Measurements from ENCODE around the gene TEKT1. TPM values are rescaled to one million over a fixed set of nuclear protein-coding genes. Genes with fewer than 3 reads are reported as not detected.
"Not testable (repeated sequence)": the region's sequence is repeated elsewhere in the genome, so short reads cannot be mapped to it uniquely, and the experiment has no call there.

TEKT1 gene
- not detected in 2 replicates for total RNA-seq

DNA sequence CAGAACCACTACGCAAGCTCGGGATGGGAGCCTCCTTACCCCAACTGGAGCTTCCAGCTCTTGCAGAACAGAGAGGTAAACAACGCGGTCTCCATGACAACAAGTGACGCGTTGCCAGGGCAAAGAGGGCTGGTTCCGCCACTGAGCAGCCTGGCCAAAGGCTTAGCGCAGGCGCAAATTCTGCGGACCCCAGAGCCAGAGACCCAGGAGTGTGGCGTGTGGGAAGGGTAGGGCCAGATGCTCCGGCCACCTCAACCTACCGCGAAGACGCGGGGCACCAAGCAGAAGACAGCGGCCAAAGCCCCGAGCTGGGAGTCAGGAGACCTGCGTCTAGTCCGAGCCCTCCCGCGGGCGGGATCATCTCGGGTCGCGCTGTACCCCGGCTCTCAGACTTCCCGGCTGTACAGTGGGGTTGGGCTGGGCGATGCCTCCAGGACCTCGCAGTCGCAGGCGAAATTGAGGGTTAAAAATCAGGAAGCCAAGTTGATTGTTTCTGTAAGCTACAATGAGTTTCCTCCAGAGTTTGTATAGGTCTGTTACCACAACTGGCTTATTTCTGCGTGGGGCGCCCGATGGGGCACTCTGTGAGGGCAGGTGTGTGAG, at the start of gene TEKT1:
Gene TEKT1 (minus strand): TSS at position 69 of the 603 bp plus-strand sequence. CDS start 1,353 bp downstream, outside the sequence.
- FAIRE-seq, result no peak
- TF ChIP-seq, protein P1, sequence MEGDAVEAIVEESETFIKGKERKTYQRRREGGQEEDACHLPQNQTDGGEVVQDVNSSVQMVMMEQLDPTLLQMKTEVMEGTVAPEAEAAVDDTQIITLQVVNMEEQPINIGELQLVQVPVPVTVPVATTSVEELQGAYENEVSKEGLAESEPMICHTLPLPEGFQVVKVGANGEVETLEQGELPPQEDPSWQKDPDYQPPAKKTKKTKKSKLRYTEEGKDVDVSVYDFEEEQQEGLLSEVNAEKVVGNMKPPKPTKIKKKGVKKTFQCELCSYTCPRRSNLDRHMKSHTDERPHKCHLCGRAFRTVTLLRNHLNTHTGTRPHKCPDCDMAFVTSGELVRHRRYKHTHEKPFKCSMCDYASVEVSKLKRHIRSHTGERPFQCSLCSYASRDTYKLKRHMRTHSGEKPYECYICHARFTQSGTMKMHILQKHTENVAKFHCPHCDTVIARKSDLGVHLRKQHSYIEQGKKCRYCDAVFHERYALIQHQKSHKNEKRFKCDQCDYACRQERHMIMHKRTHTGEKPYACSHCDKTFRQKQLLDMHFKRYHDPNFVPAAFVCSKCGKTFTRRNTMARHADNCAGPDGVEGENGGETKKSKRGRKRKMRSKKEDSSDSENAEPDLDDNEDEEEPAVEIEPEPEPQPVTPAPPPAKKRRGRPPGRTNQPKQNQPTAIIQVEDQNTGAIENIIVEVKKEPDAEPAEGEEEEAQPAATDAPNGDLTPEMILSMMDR (IDR thresholded peaks at IDR 0.05; ENCODE audit: insufficient read depth, low read length, severe bottlenecking), result no peak
- Histone ChIP-seq H3K36me3 (ENCODE audit: control insufficient read depth, insufficient read depth, low read length) (no peaks in the 10 kb centered on the region), H3K4me3 (ENCODE audit: low read depth, low read length) (peak within 1 kb of the TSS; percentile 38), H3K27me3 (ENCODE audit: control insufficient read depth, insufficient read depth, low read length) (peaks cover 5% of the 10 kb centered on the region)
- peak; percentile 78 for DNase-seq (ENCODE audit: low read depth)

DNA sequence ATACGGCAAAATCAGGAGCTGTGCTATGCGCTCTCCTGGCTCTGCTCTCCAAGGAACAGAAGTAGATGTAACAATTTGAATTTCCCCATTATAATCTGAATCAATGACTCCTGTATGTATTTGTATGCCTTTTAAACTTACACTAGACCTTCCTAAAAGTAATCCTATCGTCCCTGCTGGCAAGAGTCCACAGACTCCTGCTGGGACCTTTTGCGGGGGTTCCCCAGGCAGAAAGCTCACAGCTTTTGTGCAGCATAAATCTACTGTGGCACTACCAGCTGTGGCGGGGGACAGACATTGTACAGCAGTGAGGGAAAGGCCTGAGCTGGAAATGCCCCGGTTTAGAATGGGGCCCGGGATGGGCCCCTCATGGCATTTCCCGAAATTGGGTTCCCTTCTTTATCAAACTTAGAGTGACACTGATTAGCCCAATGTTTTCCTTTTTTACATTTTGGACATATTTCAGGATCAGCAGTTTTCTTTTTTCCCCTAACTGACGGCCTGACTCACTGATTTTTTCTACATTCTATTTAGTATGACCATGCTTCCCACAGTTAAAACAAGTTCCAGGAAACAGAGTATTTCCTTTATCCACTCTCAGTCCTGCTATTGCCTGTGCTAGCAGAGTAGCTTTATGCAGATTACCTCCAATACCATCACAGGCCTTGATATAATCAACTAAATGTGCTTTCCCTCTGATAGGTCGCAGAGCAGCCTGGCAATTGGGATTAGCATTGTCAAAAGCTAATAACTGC, 47.9 kb upstream of the TEKT1 start:
- DNase-seq (ENCODE audit: low read depth), result peak; percentile 17
- not testable (repeated sequence) for FAIRE-seq; H3K4me3 ChIP-seq (ENCODE audit: low read depth, low read length); H3K36me3 ChIP-seq (ENCODE audit: control insufficient read depth, insufficient read depth, low read length); H3K27me3 ChIP-seq (ENCODE audit: control insufficient read depth, insufficient read depth, low read length)

DNA sequence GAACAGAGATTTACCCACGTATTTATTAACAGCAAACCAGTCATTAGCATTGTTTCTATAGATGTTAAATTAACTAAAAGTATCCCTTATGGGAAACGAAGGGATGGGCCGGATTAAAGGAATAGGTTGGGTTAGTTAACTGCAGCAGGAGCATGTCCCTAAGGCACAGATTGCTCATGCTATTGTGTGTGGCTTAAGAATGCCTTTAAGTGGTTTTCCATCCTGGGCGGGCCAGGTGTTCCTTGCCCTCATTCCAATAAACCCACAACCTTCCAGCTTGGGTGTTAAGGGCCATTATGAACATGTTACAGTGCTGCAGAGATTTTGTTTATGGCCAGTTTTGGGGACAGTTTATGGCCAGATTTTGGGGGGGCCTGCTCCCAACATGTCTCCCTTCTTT, 43.7 kb upstream of the TEKT1 start:
- DNase-seq (ENCODE audit: low read depth), result peak; percentile 59
- H3K27me3 ChIP-seq (ENCODE audit: control insufficient read depth, insufficient read depth, low read length); H3K36me3 ChIP-seq (ENCODE audit: control insufficient read depth, insufficient read depth, low read length); H3K4me3 ChIP-seq (ENCODE audit: low read depth, low read length); FAIRE-seq: not testable (repeated sequence)

DNA sequence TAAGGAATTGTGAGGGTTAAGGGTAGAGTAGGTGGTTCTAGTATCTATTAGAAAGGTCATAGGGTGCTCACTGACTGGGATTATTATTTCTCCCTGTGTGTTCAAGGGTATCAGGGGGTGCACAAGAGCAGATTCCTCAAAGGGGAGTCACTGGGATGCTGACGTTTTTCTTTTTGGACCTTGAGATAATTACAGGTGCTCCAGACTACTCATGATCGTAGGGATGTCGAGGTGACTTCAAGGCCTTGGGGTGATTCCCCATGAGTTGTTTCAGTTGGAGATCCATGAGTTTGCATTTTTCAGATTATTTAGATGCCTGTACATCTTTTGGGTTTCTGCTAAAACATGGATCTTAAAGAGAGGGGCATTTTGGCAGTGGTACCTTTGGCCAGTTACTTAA, 41.4 kb upstream of the TEKT1 start:
- TF ChIP-seq, protein P1 (IDR thresholded peaks at IDR 0.05; ENCODE audit: insufficient read depth, low read length, severe bottlenecking), result no peak
- no peak overlapping the region for H3K4me3 ChIP-seq (ENCODE audit: low read depth, low read length)
- no peaks in the 10 kb centered on the region for H3K27me3 ChIP-seq (ENCODE audit: control insufficient read depth, insufficient read depth, low read length)
- peak; percentile 50 for FAIRE-seq
- DNase-seq (ENCODE audit: low read depth), result no peak
- no peaks in the 10 kb centered on the region for H3K36me3 ChIP-seq (ENCODE audit: control insufficient read depth, insufficient read depth, low read length)

DNA sequence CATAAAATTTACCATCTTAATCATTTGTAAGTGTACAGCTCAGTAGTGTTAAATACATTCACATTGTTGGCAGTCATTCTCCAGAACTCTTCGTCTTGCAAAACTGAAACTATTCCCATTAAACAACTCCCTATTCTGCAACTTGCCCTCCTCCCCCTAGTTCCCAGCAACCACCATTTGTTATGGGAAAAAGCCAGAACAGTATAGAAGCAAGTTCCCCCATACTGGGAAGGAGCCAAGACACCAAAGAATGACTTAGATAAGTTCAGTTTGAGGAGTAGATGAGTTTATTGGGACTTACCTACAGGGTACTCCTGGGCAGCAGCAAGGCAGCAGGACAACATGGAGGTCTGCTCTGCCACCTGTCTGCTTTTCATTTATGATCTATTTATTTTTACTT, 39.3 kb upstream of the TEKT1 start:
- Histone ChIP-seq H3K36me3 (ENCODE audit: control insufficient read depth, insufficient read depth, low read length) (no peaks in the 10 kb centered on the region), H3K4me3 (ENCODE audit: low read depth, low read length) (no peak overlapping the region), H3K27me3 (ENCODE audit: control insufficient read depth, insufficient read depth, low read length) (no peaks in the 10 kb centered on the region)
- TF ChIP-seq, protein P1 (IDR thresholded peaks at IDR 0.05; ENCODE audit: insufficient read depth, low read length, severe bottlenecking), result no peak
- FAIRE-seq, result no peak
- no peak for DNase-seq (ENCODE audit: low read depth)

DNA sequence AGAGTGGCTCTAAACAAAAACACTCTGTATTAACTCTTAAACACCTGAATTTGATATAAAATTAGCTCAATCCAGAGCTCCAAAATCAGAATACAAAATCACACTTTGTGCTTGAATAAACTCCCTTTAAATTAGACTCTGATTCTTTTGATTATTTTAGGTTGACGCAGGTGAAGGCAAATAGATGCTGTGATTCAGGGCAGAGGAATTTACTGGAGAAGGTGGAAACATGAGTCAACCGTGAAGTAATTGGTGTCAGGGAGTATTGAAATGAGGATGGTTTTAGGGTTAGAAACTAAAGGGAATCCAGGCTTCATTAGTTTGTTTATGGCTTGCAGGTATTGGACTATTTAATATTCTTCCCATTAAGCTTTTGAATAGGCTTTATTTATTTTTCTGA, 37.1 kb upstream of the TEKT1 start:
- DNase-seq (ENCODE audit: low read depth) (peak; percentile 93), FAIRE-seq (no peak)
- Histone ChIP-seq H3K27me3 (ENCODE audit: control insufficient read depth, insufficient read depth, low read length) (no peaks in the 10 kb centered on the region), H3K4me3 (ENCODE audit: low read depth, low read length) (no peak overlapping the region), H3K36me3 (ENCODE audit: control insufficient read depth, insufficient read depth, low read length) (no peaks in the 10 kb centered on the region)
- TF ChIP-seq, protein P1 (IDR thresholded peaks at IDR 0.05; ENCODE audit: insufficient read depth, low read length, severe bottlenecking), result no peak

All from bronchial epithelial cell (primary cell).